HCT116 (cell line): Measurements from ENCODE around the gene DHX57. TPM values are rescaled to one million over a fixed set of nuclear protein-coding genes. Genes with fewer than 3 reads are reported as not detected.

Experiments
- ATAC-seq: fragments of 200-7000 bp; cut with Tn5 transposase; 2 replicates; pipeline ENCODE4 v1.9.1; 2020; ENCODE audit warnings: mild to moderate bottlenecking, moderate library complexity
- BruUV-seq: library from RNA; stranded (reverse); fragments of 400-500 nt; replicated peaks from 2 replicates; lab custom pipeline; 2021; lab: Mats Ljungman, UMichigan
- CTCF ChIA-PET: fragments of 300-600 bp; sonication (Branson Sonifier 250); formaldehyde crosslinking; loops from one replicate; lab custom pipeline; 2021; ENCODE audit warnings: antibody characterized with exemption; lab: Charles Lee
- POLR2A ChIA-PET: fragments of 300-600, 350-600 bp; sonication (Branson Sonifier 250); formaldehyde crosslinking; loops from one replicate; lab custom pipeline; 2021; ENCODE audit warnings: antibody characterized with exemption; lab: Charles Lee
- RAD21 ChIA-PET, 2 experiments: fragments of 300-600 bp; sonication (Branson Sonifier 250); formaldehyde crosslinking; loops; one replicate each; lab custom pipeline; 2023; ENCODE audit warnings: low total read pairs in 2 of 2; ENCODE audit not compliant: uncharacterized antibody in 2 of 2, unreplicated experiment in 2 of 2, low non-redundant PET in 1 of 2; lab: Charles Lee
- DNase-seq: peaks from one replicate; pipeline ENCODE4 v3.0.0-alpha.2; 2010; ENCODE audit warnings: low read depth, low spot score
- H2AFZ ChIP-seq: fragments of 200-600 bp; shearing (Covaris generic), sonication (generic); 2 replicates; pipeline ENCODE4 v1.6.1; 2017; ENCODE audit warnings: low read depth, mixed run types, mixed read lengths, antibody characterized with exemption, low read length; ENCODE audit not compliant: poor library complexity, severe bottlenecking
- H3K27ac ChIP-seq: 2 replicates; pipeline ENCODE4 v1.5.1; 2012; ENCODE audit warnings: low read depth, low read length
- H3K27me3 ChIP-seq: fragments of 200-600 bp; sonication (generic); 2 replicates; pipeline ENCODE4 v1.6.1; 2016; ENCODE audit warnings: mixed run types, low read length, mixed read lengths; ENCODE audit not compliant: insufficient read depth
- H3K36me3 ChIP-seq, 2 experiments: fragments of 200-500 bp in 1 of 2; fragments of 200-600 bp in 1 of 2; sonication (Bioruptor generic) in 1 of 2; sonication (generic) in 1 of 2; 2 replicates each; pipeline versions ENCODE4 v1.5.1 to v1.6.1; 2014 to 2016; ENCODE audit warnings: low read length in 2 of 2, inconsistent platforms in 1 of 2, mixed read lengths in 1 of 2, mixed run types in 1 of 2; ENCODE audit not compliant: insufficient read depth in 2 of 2, control insufficient read depth in 1 of 2
- H3K4me1 ChIP-seq, 2 experiments: fragments of 200-600 bp in 1 of 2; sonication (generic) in 1 of 2; 2 replicates each; pipeline versions ENCODE4 v1.5.1 to v1.6.1; 2012 to 2017; ENCODE audit warnings: low read length in 2 of 2, inconsistent platforms in 1 of 2, mild to moderate bottlenecking in 1 of 2, mixed read lengths in 1 of 2, mixed run types in 1 of 2, moderate library complexity in 1 of 2; ENCODE audit not compliant: insufficient read depth in 2 of 2, control insufficient read depth in 1 of 2
- H3K4me2 ChIP-seq: fragments of 200-600 bp; sonication (generic); 2 replicates; pipeline ENCODE4 v1.6.1; 2017; ENCODE audit warnings: mixed run types, low read length, mixed read lengths
- H3K4me3 ChIP-seq, 2 experiments: fragments of 200-600 bp in 1 of 2; sonication (generic) in 1 of 2; replicated peaks in 1 of 2; 2 replicates each; pipeline ENCODE4 v1.5.1; 2011 to 2016; ENCODE audit warnings: low read length in 2 of 2, control low read depth in 1 of 2, low read depth in 1 of 2, mild to moderate bottlenecking in 1 of 2, mixed read lengths in 1 of 2, mixed run types in 1 of 2
- H3K79me2 ChIP-seq: fragments of 200-600 bp; sonication (generic); 2 replicates; pipeline ENCODE4 v1.6.1; 2017; ENCODE audit warnings: mild to moderate bottlenecking, mixed run types, low read length, moderate library complexity, mixed read lengths; ENCODE audit not compliant: insufficient read depth
- H3K9ac ChIP-seq: fragments of 200-600 bp; sonication (generic); 2 replicates; pipeline ENCODE4 v1.6.1; 2016; ENCODE audit warnings: low read length, mixed read lengths
- H3K9me2 ChIP-seq: fragments of 200-600 bp; sonication (generic), shearing (Covaris generic); 2 replicates; pipeline ENCODE4 v1.6.1; 2017; ENCODE audit warnings: mixed run types, mild to moderate bottlenecking, moderate library complexity; ENCODE audit not compliant: insufficient read depth
- H3K9me3 ChIP-seq, 2 experiments: fragments of 200-500 bp in 1 of 2; fragments of 200-600 bp in 1 of 2; sonication (Bioruptor generic) in 1 of 2; sonication (generic) in 1 of 2; 2 replicates each; pipeline ENCODE4 v1.6.1; 2014 to 2017; ENCODE audit warnings: low read length in 2 of 2, mixed read lengths in 2 of 2, inconsistent platforms in 1 of 2, low read depth in 1 of 2, mild to moderate bottlenecking in 1 of 2, mixed run types in 1 of 2, moderate library complexity in 1 of 2; ENCODE audit not compliant: control insufficient read depth in 1 of 2, insufficient read depth in 1 of 2
- H4K20me1 ChIP-seq: fragments of 200-600 bp; sonication (generic), shearing (Covaris generic); 2 replicates; pipeline ENCODE4 v1.6.1; 2017; ENCODE audit warnings: mixed run types, mild to moderate bottlenecking, moderate library complexity; ENCODE audit not compliant: insufficient read depth
- CBX3 ChIP-seq: IDR thresholded peaks from 2 replicates; pipeline ENCODE4 v1.6.1; 2012; ENCODE audit warnings: low read depth
- EZH2 ChIP-seq: fragments of 200-600 bp; sonication (generic); IDR thresholded peaks from 2 replicates; pipeline ENCODE4 v1.6.1; 2017; ENCODE audit warnings: antibody characterized with exemption, mixed run types
- EZH2phosphoT487 ChIP-seq: fragments of 200-600 bp; IDR thresholded peaks from 2 replicates; pipeline ENCODE4 v1.6.1; 2018; ENCODE audit warnings: antibody characterized with exemption, borderline replicate concordance
- FOSL1 ChIP-seq: IDR thresholded peaks from 2 replicates; pipeline ENCODE4 v1.6.1; 2012; ENCODE audit warnings: low read depth
- POLR2A ChIP-seq: IDR thresholded peaks from 2 replicates; pipeline ENCODE4 v1.7.0; 2011; ENCODE audit warnings: borderline replicate concordance; ENCODE audit not compliant: insufficient read depth, insufficient read length; ENCODE audit errors: extremely low read depth
- POLR2AphosphoS5 ChIP-seq: IDR thresholded peaks from 2 replicates; pipeline ENCODE4 v1.6.1; 2011; ENCODE audit warnings: mild to moderate bottlenecking, low read depth, low read length, moderate library complexity
- RAD21 ChIP-seq: IDR thresholded peaks from 2 replicates; pipeline ENCODE4 v1.6.1; 2012; ENCODE audit warnings: low read depth, mild to moderate bottlenecking
- SIN3A ChIP-seq: IDR thresholded peaks from 2 replicates; pipeline ENCODE4 v1.6.1; 2012; ENCODE audit warnings: low read depth
- SP1 ChIP-seq: IDR thresholded peaks from 2 replicates; pipeline ENCODE4 v1.6.1; 2012; ENCODE audit warnings: low read depth
- YY1 ChIP-seq: IDR thresholded peaks from 2 replicates; pipeline ENCODE4 v1.6.1; 2011; ENCODE audit warnings: low read length, low read depth, moderate library complexity, mild to moderate bottlenecking; ENCODE audit not compliant: insufficient replicate concordance; ENCODE audit errors: extremely low read depth
- ZNF274 ChIP-seq: fragments of 200-500 bp; sonication (Bioruptor generic); IDR thresholded peaks from 2 replicates; pipeline ENCODE4 v1.6.1; 2014; ENCODE audit warnings: mild to moderate bottlenecking, low read depth, low read length, inconsistent platforms
- intact Hi-C: fragments of 100-400 bp; cut with micrococcal nuclease; formaldehyde crosslinking; loops from 2 replicates; pipeline ENCODE4 v1.10.0; 2022
- total RNA-seq: library from RNA; stranded (reverse); gene quantifications from one replicate; pipeline ENCODE4 v1.2.1, GENCODE V29; 2021; ENCODE audit not compliant: unreplicated experiment
- TF ChIP-seq, protein P1 (sequence below): IDR thresholded peaks from 2 replicates; pipeline ENCODE4 v1.6.1; 2012; ENCODE audit warnings: low read depth
- TF ChIP-seq, protein P2 (sequence below): IDR thresholded peaks from 2 replicates; pipeline ENCODE4 v1.6.1; 2012
- TF ChIP-seq, protein P3 (sequence below): IDR thresholded peaks from 2 replicates; pipeline ENCODE4 v1.6.1; 2012

The DHX57 gene
- total RNA-seq, 1 experiment from 2014 or later: 19.4 TPM

DNA sequence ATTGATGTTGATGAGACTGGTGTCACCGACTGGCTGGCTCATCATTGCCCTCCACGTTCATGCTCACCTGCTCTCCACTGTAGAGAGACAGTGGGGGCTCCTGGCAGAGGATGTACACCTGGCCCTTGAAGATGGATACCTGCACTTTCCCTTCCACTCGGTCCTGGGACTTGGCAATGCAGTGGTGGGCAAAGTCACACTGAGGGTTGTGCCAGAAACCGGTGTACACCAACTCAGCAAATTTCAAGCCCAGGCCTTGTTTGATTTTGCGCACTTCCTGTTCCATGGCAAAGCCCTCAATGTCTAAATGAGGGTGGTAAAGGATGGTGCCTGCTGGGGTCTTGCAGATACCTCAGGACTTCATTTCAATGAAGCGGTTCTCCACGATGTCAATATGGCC, 65.2 kb downstream of the DHX57 start:
- Histone ChIP-seq H3K27ac (no peak overlapping the region), H3K4me2 (no peak overlapping the region), H3K4me1 (no peaks in the 10 kb centered on the region), H3K36me3 (peaks cover 2 to 9% of the 10 kb centered on the region in 2 experiments; a peak in 2 of 4 replicates), H3K79me2 (no peaks in the 10 kb centered on the region), H2AFZ (no peak overlapping the region), H3K9me2 (no peaks in the 10 kb centered on the region), H3K4me3 (no peak overlapping the region), H3K9ac (no peak overlapping the region), H3K27me3 (no peaks in the 10 kb centered on the region), H4K20me1 (no peaks in the 10 kb centered on the region), H3K9me3 (no peaks in the 10 kb centered on the region)
- RAD21 ChIA-PET: no interaction called here
- DNase-seq: no peak
- intact Hi-C loops: no loop called here
- CTCF ChIA-PET: no interaction called here
- POLR2A ChIA-PET: no interaction called here
- no TSS peak for BruUV-seq
- no peak for ATAC-seq
- no peak for TF ChIP-seq POLR2A
- TF ChIP-seq EZH2phosphoT487: no peak
- TF ChIP-seq, protein P1, sequence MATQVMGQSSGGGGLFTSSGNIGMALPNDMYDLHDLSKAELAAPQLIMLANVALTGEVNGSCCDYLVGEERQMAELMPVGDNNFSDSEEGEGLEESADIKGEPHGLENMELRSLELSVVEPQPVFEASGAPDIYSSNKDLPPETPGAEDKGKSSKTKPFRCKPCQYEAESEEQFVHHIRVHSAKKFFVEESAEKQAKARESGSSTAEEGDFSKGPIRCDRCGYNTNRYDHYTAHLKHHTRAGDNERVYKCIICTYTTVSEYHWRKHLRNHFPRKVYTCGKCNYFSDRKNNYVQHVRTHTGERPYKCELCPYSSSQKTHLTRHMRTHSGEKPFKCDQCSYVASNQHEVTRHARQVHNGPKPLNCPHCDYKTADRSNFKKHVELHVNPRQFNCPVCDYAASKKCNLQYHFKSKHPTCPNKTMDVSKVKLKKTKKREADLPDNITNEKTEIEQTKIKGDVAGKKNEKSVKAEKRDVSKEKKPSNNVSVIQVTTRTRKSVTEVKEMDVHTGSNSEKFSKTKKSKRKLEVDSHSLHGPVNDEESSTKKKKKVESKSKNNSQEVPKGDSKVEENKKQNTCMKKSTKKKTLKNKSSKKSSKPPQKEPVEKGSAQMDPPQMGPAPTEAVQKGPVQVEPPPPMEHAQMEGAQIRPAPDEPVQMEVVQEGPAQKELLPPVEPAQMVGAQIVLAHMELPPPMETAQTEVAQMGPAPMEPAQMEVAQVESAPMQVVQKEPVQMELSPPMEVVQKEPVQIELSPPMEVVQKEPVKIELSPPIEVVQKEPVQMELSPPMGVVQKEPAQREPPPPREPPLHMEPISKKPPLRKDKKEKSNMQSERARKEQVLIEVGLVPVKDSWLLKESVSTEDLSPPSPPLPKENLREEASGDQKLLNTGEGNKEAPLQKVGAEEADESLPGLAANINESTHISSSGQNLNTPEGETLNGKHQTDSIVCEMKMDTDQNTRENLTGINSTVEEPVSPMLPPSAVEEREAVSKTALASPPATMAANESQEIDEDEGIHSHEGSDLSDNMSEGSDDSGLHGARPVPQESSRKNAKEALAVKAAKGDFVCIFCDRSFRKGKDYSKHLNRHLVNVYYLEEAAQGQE: no peak
- TF ChIP-seq RAD21: no peak
- no peak for TF ChIP-seq EZH2
- no peak for TF ChIP-seq CBX3
- no peak for TF ChIP-seq ZNF274
- no peak for TF ChIP-seq FOSL1
- no peak for TF ChIP-seq YY1
- TF ChIP-seq SIN3A: no peak
- TF ChIP-seq SP1: no peak
- TF ChIP-seq, protein P2, sequence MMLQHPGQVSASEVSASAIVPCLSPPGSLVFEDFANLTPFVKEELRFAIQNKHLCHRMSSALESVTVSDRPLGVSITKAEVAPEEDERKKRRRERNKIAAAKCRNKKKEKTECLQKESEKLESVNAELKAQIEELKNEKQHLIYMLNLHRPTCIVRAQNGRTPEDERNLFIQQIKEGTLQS: no peak
- TF ChIP-seq POLR2AphosphoS5: no peak
- TF ChIP-seq, protein P3, sequence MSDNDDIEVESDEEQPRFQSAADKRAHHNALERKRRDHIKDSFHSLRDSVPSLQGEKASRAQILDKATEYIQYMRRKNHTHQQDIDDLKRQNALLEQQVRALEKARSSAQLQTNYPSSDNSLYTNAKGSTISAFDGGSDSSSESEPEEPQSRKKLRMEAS: no peak
- TF ChIP-seq, all 23 proteins: peak for 0
